Astrocyte of the spinal cord (primary cell): ENCODE results near the gene SLC1A4.

Experiments
- DNase-seq: peaks from one replicate; pipeline ENCODE4 v3.0.0; 2011; ENCODE audit warnings: low read depth, low spot score
- H3K4me3 ChIP-seq: 2 replicates; pipeline ENCODE4 v1.5.1; 2011; ENCODE audit warnings: low read depth, mild to moderate bottlenecking, low read length, moderate library complexity
- in situ Hi-C: cut with HindIII; loops from 2 replicates; pipeline ENCODE4 v1.10.0; 2017; ENCODE audit warnings: low sequenced_read_pairs
- TF ChIP-seq, protein P1 (sequence below): IDR thresholded peaks from 2 replicates; pipeline ENCODE4 v1.5.1; 2012; ENCODE audit warnings: low read depth, mild to moderate bottlenecking, low read length, inconsistent platforms

Gene SLC1A4

DNA sequence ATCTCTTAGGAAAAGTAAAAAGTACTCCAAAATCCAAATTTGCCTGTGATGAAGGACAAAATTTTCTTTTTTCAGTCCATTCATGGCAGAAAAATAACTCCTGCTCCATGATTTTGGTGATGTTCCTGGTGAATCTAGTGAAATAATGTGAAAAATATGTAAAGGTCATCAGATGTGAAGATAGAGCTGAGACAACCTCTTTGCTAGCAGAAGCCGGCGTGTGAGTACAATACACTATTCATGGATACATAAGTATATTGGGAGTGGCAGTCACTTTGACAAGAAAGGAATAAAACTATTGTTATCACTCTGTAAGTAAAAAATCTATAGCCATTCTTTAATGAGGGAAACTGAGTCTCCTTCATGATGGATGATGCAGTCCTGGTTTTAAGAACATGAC is 6.3 kb upstream of the SLC1A4 start:
- TF ChIP-seq, protein P1, sequence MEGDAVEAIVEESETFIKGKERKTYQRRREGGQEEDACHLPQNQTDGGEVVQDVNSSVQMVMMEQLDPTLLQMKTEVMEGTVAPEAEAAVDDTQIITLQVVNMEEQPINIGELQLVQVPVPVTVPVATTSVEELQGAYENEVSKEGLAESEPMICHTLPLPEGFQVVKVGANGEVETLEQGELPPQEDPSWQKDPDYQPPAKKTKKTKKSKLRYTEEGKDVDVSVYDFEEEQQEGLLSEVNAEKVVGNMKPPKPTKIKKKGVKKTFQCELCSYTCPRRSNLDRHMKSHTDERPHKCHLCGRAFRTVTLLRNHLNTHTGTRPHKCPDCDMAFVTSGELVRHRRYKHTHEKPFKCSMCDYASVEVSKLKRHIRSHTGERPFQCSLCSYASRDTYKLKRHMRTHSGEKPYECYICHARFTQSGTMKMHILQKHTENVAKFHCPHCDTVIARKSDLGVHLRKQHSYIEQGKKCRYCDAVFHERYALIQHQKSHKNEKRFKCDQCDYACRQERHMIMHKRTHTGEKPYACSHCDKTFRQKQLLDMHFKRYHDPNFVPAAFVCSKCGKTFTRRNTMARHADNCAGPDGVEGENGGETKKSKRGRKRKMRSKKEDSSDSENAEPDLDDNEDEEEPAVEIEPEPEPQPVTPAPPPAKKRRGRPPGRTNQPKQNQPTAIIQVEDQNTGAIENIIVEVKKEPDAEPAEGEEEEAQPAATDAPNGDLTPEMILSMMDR = no peak
- no peak overlapping the region for H3K4me3 ChIP-seq
- in situ Hi-C loops = no loop called here

DNA sequence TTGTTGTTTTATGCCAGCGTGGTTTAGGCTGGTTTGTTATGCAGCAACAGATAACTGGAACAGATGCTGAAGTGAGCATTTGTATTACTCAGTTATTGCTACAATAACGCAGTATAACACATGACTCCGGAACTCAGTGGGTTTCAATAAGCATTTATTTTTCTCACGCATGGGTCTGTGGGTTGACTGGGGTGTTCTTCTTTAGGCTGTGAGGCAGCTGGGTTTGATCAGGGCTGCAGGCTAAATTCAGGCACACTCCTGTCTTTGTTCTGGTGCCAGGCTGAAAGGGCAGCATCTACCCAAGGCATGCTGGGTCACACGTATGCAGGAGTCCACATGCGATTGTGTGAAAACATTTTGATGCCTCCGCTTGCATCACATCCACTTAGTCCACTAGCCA is 3.8 kb upstream of the SLC1A4 start:
- in situ Hi-C loops = no loop called here

More for the DNA sequence above, 6.3 kb upstream of the SLC1A4 start:
- DNase-seq = no peak

DNA sequence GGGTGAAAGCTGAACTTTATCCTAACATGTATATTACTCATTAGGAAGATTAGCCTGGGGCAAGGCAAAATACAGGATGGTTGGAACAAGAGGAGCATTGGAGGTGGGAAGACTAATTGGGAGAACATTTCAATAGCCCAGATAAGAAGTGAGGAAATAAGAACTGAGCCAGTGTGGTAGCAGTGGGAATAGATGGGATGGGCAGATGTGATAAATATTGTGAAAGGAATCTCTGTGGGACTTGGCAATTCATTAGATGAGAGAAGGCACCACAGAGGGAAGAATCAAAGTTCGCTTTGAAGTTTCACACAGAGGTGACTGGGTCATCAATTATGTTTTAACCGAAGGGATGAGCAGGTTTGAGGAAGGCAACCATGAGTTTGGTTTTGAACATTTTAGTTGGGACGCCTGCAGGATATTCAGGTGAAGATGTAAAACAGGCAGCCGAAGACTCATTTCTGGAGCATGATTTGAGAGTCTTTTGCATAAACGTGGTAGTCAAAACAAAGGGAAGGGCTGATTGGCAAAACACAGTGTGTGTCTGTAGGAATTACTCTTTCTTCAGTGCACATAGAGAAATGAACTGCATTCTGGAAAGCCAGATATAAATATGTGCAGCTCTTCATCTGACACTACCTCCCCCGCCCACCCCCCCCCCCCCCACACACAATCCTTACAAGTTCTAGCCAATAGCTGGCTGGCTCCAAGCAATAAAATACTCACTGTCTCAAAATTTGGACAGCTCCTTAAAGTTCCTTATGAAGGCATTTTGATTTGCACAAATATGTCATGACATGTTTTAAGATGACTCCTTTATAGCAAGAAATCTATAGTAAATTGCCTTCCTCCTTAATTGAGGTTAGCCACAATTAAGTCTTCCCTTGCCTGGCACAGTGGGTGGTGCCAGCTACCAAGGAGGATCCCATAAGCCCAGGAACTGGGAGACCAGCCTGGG is 1.9 kb upstream of the SLC1A4 start:
- TF ChIP-seq, protein P1 = no peak
- DNase-seq = peak; percentile 39
- peak overlapping the region; percentile 70 for H3K4me3 ChIP-seq
- in situ Hi-C loops = no loop called here

More for the DNA sequence above, 3.8 kb upstream of the SLC1A4 start:
- H3K4me3 ChIP-seq = no peak overlapping the region
- TF ChIP-seq, protein P1 = no peak
- no peak for DNase-seq

DNA sequence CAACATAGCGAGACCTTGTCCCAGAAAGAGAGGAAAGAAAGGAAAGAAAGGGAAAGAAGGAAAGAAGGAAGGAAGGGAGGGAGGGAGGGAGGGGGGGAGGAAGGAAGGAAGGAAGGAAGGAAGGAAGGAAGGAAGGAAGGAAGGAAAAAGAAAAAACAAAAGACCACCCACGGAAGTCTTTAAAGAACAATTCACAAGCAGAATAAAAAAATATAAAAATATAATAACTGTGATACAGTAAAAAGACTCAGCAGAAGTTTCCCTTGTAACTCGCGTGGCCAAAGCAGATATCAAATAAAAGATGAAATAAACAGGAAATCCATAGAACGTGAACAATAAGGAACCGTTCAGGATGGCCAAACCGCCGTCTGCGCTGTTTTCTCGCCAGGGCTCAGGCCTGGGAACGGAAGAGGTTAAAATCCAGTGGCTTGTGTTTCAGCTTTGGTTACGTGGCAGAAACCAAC is 1.2 kb upstream of the SLC1A4 start:
- TF ChIP-seq, protein P1 = no peak
- H3K4me3 ChIP-seq = peak overlapping the region; percentile 70
- DNase-seq = no peak
- in situ Hi-C loops = no loop called here

DNA sequence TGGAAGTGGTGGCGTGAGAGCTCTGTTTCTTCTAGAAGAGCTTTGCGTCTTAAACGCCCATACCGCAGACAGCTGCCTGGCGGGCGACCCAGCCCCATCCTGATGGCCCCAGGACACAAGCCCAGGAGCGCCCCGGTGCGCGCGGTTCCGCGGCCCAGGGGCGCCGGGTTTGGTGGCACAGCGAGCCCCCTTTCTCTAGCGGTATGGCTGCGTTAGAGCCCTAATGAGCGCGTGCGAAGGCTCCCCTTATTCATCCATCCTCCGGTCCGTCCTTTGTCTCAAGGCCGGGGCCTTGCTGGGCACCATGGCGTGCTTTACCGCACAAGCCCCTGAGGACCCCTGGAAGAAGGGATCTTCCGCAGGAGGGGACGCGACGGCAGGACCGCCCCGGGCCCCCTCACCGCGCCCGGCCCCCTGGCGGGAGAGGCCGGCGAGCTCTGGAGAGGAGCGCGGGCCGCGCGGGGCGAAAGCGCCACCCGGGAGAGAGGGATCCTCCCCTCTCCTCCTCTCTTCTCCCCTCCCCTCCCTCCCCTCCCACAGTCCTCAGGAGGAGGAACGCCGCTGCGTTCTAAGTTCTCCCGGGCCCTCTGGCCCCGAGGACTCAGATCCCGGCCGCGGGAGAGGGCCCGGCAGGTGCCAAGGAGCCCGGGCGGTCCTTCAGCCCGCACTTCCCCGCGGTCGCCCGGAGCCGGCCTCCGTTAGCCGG is 626 bp upstream of the SLC1A4 start:
- in situ Hi-C loops = no loop called here
- DNase-seq = peak; percentile 93
- H3K4me3 ChIP-seq = peak overlapping the region; percentile 70
- TF ChIP-seq, protein P1 = peak; percentile 19

DNA sequence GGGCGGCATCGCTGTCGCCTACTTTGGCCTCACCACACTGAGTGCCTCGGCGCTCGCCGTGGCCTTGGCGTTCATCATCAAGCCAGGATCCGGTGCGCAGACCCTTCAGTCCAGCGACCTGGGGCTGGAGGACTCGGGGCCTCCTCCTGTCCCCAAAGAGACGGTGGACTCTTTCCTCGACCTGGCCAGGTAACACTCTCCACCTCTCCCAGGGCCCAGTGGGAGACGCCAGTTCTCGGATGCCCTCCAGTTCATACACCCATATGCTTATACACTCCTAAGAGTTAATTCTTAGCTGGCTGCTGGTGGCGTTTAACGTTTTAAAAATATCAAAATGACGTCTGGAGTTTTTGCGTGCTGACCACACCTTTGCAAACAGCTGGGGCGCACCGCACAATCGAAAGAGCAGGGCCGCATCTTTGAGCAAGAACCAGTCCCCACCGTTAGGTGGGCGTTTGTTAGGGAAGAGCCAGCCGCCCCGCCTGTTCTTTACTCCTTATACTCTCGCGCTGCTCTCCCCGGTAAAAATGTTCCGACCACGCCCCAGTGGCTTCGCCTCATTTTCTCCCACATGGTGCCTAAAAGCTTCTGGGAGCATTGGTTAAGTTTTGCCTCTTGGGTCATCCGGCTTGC is 899 bp downstream of the SLC1A4 start:
- TF ChIP-seq, protein P1 = no peak
- DNase-seq = no peak
- in situ Hi-C loops = no loop called here
- peak overlapping the region; percentile 70 for H3K4me3 ChIP-seq
